Left lobe of liver (tissue), 2 donors: ENCODE results near the gene FNDC3B. TPM values are rescaled to one million over a fixed set of nuclear protein-coding genes. Genes with fewer than 3 reads are reported as not detected.
A peak's percentile ranks its signal among the peaks of the same experiment; 100 is the strongest.
"Not testable (repeated sequence)": the region's sequence is repeated elsewhere in the genome, so short reads cannot be mapped to it uniquely, and the experiment has no call there.

Experiments used
- ATAC-seq: fragments of 200-7000 bp; cut with Tn5 transposase; one replicate; pipeline ENCODE4 v1.9.1; 2020; ENCODE audit warnings: mild to moderate bottlenecking, moderate library complexity
- DNase-seq: peaks from one replicate; pipeline ENCODE4 v3.0.0-alpha.2; 2020; ENCODE audit warnings: low spot score
- total RNA-seq: library from RNA; stranded (reverse); gene quantifications from one replicate; pipeline ENCODE4 v1.2.1, GENCODE V29; 2021
- donor health status: DM: no; HTN: no; CAD: no; lungs with moderate emphysema.
- donor health status: DM: no; HTN: yes; CAD: no.

The FNDC3B gene
- total RNA-seq, 1 donor from 2014 or later: 44.6 TPM

DNA sequence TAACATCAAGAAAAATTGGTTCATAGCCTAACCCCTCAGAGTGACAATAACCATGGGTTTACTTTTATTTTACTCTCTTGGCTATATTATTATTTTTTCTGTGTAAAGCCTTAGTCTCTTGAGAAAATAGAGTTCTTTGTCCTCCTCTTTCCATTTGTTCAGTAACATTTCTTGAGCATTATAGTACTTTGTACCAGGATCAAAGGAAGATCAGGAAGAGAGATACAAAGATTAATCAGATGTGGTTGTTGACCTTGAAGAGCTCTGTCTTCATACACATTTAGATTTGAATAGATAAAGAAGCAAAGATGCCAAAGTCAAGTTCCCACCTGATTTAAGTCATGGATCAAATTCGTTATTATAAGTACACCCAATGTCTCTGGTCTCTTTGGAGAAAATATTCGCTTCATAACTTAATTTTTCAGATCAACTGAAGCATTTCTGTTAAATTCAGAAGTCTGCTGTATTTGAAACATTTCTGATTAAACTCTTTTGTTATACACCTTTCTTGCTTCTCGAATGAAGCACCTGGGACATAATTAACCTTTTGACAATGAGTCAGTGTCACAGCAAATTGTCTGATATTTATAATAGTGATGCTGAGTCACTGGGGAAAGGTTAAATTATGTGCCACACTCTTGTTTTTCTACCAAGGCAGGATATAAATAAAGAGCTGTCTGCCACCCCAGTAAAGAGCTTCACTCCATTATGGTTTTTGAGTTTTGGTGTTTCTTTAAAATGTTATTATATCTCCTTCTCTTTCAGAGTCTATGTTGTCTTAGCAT is 308.7 kb downstream of the FNDC3B start:
- DNase-seq: no peak
- ATAC-seq: no peak

DNA sequence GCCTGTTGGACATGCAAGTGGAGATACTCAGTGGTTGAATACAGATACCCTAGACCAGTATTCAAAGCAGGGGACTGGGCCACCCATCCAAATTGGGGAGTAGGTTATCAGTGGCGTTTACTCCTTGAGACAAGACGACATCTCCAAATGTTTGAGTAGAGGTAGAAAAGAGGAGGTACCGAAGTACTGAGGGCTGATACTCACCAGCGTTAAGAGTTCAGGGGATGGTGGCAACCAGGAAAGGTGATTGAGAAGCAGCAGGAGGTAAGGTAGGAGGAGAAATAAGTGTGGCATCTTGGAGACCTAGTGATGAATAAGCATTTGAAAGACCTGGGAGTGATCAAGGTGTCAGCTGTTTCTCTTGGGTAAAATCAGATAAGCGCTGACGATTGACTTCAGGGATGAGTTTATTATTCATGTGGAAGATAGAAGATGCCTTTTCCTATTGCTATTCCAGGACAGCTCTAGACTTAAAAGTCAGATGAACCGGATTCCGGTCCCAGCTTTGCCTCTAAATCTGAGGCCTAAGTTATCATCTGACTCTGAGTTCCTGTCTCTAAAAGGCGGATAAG is 312.6 kb downstream of the FNDC3B start:
- ATAC-seq (no peak), DNase-seq (no peak)

DNA sequence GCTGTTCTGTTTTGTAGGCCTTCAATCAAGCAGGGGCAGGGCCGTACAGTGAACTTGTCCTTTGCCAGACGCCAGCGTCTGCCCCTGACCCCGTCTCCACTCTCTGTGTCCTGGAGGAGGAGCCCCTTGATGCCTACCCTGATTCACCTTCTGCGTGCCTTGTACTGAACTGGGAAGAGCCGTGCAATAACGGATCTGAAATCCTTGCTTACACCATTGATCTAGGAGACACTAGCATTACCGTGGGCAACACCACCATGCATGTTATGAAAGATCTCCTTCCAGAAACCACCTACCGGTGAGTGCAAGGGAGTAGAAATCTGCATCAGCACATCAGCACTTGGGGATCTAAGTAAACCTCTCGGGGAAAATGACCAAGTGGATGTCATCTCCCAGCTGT is 313.4 kb downstream of the FNDC3B start:
- DNase-seq: no peak
- ATAC-seq: no peak

DNA sequence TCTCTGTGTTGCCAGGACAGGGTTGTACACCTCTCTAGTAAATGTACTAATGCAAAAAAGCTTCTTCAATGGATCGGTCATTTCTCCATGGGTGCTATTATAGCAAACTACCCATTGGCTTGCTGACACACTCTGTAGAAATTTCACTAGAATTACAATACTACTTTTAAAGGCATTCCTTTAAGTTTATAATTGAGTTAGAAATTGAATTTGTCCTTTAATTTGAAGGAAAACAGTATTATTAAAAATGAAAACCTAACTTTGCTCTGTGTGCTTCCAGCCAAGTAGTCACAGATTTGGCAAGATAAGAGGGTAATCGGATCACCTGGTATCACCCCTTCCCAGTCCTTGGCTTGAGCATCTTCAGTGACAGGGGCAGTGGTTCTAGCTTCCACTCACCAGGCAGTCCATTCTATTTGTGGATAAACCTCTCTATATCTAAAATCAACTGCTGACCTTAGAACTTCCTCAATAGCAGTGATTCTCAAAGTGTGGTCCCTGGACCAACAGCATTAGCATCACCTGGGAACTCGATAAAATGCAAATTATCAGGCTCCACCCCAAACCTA is 315.6 kb downstream of the FNDC3B start:
- ATAC-seq: no peak
- no peak for DNase-seq

DNA sequence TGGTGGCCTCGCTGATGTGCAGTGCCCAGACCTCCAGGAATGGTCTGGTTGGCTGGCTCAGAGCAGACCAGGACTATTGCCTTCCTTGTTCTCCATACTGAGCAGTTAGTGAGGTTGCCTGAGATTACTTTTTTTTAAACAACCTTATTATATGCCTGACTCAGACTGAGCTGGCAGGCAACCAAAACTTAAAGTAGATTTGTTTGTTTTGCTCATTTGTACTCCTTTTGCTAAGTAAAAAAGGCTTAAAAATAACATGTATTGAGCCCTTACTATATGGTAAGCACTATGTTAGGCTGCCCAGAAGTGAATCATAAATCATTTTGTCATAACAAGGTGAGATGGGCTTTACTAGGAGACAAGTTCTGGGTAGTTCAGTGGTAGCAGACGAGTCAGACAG is 316.5 kb downstream of the FNDC3B start:
- no peak for DNase-seq
- peak; percentile 19 for ATAC-seq

DNA sequence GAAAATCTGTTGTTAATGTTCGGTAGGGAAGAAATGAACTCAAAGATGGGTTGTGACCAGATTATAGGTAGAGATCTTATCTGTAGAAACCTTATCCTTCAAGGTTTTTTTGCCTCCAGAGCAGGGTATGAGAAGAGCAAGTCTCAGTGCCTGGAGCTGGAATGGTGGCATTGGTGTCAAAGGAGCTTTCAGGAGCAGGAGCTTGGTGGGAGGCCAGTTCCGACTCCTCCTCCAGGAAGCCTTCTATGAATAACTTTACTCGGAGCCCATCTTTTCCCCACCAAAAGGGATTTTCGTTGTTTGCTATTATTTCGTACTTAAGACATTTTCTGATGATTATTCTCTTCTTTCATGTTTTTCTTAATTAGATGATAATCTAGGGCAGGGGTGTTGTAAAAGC is 317.0 kb downstream of the FNDC3B start:
- DNase-seq (no peak), ATAC-seq (no peak)

- peak; percentile 83 for ATAC-seq
- peak; percentile 51 for DNase-seq
These were observed 318.7 kb downstream of the FNDC3B start for GRCh38 chr3:172357850-172358754.

DNA sequence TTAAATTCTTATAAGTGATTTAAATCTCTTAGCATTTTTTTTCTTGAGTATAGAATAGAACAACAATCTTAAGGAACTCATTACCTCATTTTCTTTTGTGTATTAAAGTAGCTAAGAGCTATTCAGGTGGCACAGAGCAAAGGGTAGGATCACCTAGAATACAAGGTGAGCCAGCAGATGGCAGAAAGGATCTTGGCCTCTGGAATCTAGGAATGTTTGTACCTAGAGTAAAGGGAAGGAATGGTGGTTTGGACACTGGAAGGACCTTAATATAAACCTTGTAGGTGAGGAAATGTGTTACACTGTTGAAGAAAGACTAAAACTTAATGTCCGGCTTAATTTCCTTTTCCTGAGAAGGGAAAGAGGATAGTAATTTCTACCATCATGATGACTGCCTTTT is 319.9 kb downstream of the FNDC3B start:
- no peak for DNase-seq
- ATAC-seq: peak; percentile 34

- no peak for DNase-seq
- no peak for ATAC-seq
These were observed 320.6 kb downstream of the FNDC3B start for GRCh38 chr3:172359996-172360395.

- ATAC-seq (no peak), DNase-seq (no peak)
These were observed 323.2 kb downstream of the FNDC3B start for GRCh38 chr3:172362583-172362982.

DNA sequence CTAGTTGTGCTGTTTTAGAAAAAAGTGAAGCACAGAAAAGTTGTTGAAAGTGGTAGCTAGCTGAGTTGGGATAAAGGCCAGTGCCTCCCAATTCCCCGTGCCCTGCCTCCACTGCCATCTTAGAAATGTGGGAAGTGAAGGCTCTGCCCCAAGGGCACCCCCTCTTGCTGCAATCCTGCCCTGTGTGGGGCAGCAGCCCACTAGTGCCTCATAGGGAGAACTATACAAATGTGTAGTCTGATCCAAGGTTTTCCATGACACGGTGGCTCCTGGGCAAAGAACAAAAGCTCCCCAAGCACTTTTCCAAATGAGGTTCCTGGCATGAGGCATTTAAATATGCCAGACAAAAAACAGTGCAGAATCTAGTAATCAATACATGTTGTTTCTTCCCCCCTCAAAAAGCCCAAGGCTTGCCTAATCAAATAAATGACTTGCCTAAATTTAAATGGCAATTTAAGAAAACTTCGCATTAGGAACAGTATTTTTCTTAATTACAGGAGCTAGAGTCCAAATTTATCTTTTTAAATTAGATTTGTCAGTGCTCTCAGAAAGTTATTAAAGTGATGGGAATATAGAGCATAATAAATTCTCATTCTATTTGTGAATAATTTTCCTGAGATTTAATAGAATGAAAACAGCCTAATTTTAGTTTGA is 325.1 kb downstream of the FNDC3B start:
- ATAC-seq (peak; percentile 68), DNase-seq (no peak)

DNA sequence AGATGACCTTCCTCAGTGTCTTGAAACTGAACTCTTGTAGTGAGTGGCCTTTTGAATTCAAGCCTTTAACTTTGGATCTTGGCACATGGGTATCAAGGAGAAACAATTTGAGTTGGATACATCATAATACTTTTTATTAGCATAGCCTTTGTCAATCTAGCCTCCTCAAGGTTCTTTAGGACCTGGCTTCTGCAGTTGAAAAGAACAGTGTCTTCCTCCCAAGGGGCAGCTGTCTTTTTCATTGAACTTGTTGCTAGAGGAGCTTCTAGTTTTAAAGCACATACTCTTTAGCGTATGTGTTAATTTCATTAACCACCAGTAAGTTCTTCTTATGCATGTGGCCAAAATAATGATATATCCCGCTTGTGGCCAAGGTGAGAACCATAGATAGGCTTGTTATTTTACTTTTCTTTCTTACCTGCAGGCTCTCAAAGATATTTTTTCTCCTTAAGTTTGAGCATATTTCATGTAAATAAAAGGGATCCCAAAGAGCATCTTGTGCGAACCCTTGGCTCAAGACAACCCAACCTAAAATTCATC is 325.7 kb downstream of the FNDC3B start:
- no peak for DNase-seq
- ATAC-seq: no peak

DNA sequence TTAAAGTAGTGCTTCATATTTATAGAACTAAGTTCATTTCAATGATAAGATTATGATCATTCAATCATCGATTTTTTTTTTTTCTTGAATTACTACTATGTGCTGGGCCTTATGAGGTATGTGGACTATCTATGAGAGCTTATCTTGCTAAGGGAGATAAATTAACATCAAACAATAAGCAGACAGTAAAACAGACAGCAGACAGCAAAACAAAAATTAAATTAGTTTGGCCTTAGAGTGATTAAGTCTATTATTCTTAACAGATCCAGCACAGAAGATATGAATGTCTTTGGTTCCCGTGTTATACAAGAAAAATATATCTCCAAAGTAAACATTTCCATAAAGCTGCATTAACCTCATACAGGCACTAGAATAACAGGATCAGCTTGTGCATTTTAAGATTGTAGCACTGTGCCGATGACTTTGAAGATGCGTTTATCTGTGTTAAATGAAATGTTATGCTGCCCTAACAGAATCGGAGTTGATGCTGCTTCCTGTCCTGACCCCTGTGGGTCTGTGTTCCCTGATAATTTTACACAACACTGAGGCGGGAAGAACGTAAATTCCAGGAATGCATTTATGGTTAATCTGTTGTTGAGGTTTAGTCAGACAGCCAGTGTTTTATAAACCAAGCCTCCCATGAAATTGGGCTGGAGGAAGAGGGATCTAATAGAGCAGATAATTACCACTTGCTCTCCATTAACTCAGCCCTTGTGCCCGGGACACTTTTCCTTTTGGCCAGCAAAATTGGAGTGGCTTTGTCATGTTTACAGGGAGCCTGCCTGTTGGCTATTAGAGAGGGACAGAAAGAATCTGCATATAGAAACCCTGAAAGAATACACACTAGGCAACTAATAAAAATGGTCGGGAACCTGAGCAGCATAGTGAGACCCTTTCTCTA is 328.1 kb downstream of the FNDC3B start:
- no peak for ATAC-seq
- no peak for DNase-seq

DNA sequence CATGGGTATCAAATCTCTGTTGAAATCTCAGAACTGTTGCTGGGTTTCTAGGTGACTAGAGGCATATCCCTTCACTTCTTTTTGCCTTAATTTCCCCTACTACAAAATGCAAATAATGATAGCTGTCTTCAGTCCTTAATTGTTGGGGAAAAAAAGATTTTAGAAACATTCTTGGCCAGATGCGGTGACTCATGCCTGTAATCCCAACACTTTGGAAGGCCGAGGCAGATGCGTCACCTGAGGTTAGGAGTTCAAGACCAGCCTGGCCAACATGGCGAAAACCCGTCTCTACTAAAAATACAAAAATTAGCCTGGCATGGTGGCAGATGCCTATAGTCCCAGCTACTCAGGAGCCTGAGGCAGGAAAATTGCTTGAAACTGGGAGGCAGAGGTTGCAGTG is 329.2 kb downstream of the FNDC3B start:
- not testable (repeated sequence) for DNase-seq, ATAC-seq

DNA sequence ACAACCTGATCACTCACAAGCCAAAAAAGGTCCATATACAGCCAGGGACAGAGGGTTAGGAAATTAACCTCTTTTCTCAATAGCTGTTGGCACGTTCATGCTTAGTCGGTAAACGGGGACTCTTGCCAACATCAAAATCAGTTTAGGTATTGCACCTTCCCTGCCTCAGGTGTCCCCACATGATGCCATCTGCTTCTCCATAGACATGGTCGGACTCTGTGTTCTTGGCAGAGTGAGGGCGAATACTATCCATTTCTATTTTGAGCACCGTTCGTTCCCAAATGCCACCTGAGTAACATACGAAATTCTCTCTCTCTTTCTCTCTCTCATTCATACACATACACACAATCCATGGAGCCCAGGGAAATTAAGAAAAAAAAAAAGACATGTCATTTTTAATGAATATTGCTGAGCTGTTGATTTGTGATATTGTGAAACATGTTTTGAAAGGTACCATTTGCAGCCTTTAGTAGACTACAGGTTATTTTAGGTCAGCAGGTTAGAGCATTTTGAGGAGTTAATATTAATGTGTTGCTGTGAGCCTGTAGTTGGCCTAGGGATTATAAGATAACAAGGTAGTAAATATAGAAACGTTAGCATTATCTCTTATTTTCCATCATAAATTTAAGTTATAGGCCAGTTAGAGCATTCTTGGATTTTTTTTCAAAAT is 330.3 kb downstream of the FNDC3B start:
- DNase-seq: peak; percentile 82

GRCh38 chr3:172370419-172370818 is 331.0 kb downstream of the FNDC3B start:
- no peak for DNase-seq
- no peak for ATAC-seq

More for the DNA sequence above, 330.3 kb downstream of the FNDC3B start:
- peak; percentile 88 for ATAC-seq

DNA sequence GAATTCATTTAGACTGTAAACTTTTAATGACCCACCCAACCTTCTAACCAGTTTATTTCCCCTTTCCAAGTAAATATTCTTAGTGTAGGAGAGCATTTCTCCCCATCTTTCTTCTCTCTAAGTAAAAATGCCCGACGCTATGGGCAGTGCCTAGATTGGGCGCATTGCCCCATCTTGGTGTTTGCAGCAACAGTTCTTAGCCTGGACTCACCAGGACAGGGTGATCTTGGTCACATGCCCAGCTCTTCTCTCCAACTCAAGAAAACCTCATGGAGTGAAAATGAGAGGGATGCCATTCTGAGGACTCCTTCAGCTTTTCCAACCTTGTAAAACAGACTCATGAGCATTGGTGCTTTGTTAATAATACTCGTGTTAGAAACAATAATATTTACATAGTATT is 332.2 kb downstream of the FNDC3B start:
- ATAC-seq: no peak

DNA sequence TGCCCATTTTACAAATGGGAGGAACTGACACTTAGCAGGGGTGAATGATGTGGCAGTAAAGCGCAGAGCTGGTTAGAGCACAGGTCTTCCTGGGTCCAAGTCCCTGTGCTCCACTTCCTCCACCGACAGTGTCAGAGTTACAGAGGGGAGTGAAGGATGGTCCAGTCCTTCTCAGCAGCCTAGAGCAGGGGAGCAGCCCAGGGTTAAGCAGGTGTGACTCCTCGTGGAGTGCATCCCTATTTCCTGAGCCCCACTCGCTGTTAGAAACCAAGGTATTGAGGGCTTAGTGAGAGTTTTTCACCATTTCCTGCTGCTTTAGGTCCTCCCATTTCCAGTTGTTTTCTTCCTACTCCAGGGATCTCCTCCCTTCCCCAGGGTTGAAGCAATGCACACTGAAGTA is 333.5 kb downstream of the FNDC3B start:
- DNase-seq: no peak
- no peak for ATAC-seq

More for the DNA sequence above, 332.2 kb downstream of the FNDC3B start:
- no peak for DNase-seq

DNA sequence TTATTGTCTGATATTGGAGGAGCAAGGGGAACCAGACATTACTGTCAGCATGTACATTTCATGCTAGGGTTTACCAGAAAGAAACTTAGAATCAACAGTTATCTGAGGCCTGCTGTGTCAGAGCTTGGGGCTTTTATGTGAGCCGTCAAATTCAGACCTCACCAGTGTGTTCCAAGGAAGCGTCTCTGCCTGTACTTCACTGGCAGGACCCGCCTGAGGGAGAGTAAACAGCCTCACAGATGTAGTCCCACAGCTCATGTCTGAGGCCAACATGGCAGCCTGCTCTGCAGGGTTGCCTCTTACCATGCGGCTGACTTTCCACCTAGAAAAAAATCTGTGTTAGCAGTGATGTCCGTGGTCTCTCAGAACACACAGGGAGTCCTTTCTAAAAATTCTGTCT is 334.5 kb downstream of the FNDC3B start:
- no peak for DNase-seq
- ATAC-seq: no peak
